Measurements from ENCODE around the gene KRTAP10-4.

GRCh38 chr21:44602463-44602850 is 28.9 kb downstream of the KRTAP10-4 start:
- TF ChIP-seq CTCF (IDR thresholded peaks at IDR 0.05): no peak
- no peak for TF ChIP-seq EP300 (IDR thresholded peaks at IDR 0.05)
